GM10248 (cell line): Measurements from ENCODE around the gene CABLES2.
A peak's percentile ranks its signal among the peaks of the same experiment; 100 is the strongest.

Source experiments
- CTCF ChIA-PET: fragments of 300-600 bp; sonication (Branson Sonifier 250); formaldehyde crosslinking; extraction: SDS; loops from one replicate; lab custom pipeline; 2021; ENCODE audit warnings: antibody characterized with exemption; lab: Yijun Ruan, JAX
- POLR2A ChIA-PET: fragments of 350-650 bp; sonication (Branson Sonifier 250); formaldehyde crosslinking; extraction: SDS; loops from one replicate; lab custom pipeline; 2020; ENCODE audit warnings: antibody characterized with exemption; lab: Yijun Ruan, JAX
- DNase-seq: peaks from one replicate; pipeline ENCODE4 v3.0.0; 2012; ENCODE audit errors: extremely low spot score
- CTCF ChIP-seq: IDR thresholded peaks from 2 replicates; pipeline ENCODE4 v1.5.1; 2012; ENCODE audit warnings: mild to moderate bottlenecking, low read depth; ENCODE audit errors: extremely low read depth, missing control alignments, control extremely low read depth

CABLES2 gene

GRCh38 chr20:62365814-62366369 lies 41.2 kb downstream of the CABLES2 start:
- DNase-seq: no peak
- ChIA-PET POLR2A (interaction anchor here (1.0 kb wide), 1 partner anchor 21 kb away, joined by 3 read pairs; the partner anchor contains the start of gene RPS21), CTCF (interaction anchor here (1.2 to 1.9 kb wide), 2 partner anchors 13 to 16 kb away, joined by 3 to 4 read pairs; no protein-coding TSS in a partner anchor)
- no peak for TF ChIP-seq CTCF

DNA sequence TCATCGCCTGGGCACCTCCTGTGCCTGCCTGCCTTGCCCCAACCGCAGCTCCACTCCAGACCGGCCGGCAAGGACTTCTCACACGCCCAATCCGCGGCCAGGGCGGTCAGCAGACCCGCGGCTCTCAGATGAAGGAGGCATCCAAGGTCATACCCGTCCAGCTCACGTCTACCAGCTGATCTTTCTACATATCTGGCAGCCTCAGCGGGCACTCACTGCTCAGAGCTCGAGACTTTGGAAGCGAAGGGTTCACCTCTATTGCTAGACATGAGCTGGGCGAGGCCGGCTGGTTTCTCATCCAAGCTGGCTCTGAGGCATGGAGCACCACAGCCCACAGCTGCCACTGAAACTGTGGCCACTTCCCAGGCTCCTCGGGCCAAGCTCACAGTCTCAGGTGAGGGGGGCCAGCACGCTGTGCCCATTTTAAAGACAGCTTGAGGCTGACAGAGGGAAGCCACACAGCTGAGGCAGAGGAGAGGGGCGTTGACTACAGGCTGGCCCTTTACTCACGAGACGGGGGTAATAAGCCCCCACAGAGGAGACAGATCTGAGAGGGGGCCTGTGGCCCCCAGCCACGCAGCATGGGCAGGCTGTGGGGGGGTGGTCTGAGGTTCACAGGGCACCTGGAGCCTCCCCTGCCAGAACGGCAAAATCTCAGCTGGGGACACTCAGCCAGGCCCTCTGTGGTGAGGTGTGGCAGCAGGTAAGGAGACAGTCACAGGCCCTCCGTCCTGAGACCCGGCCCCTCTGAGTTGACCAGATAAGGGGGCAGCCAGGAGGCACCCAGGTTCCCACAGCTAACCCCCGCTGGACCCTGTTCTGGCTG lies 42.0 kb downstream of the CABLES2 start:
- CTCF ChIA-PET: interaction anchor here (0.9 to 3.1 kb wide), 4 partner anchors 12 to 63 kb away, joined by 3 to 22 read pairs (median 4); partner anchors contain the start of gene ADRM1
- POLR2A ChIA-PET: interaction anchor here (1.0 to 1.2 kb wide), 2 partner anchors 22 to 23 kb away, joined by 3 read pairs; partner anchors contain the start of gene RPS21
- no peak for TF ChIP-seq CTCF
- DNase-seq: no peak

- POLR2A ChIA-PET: interaction anchor here (1.2 kb wide), 1 partner anchor 24 kb away, joined by 3 read pairs; no protein-coding TSS in a partner anchor
- CTCF ChIA-PET: interaction anchor here (0.8 to 3.1 kb wide), 5 partner anchors 18 to 62 kb away, joined by 3 to 22 read pairs (median 3); partner anchors contain the start of gene ADRM1
- no peak for DNase-seq
- no peak for TF ChIP-seq CTCF
These were observed 42.9 kb downstream of the CABLES2 start for GRCh38 chr20:62363920-62364851.

DNA sequence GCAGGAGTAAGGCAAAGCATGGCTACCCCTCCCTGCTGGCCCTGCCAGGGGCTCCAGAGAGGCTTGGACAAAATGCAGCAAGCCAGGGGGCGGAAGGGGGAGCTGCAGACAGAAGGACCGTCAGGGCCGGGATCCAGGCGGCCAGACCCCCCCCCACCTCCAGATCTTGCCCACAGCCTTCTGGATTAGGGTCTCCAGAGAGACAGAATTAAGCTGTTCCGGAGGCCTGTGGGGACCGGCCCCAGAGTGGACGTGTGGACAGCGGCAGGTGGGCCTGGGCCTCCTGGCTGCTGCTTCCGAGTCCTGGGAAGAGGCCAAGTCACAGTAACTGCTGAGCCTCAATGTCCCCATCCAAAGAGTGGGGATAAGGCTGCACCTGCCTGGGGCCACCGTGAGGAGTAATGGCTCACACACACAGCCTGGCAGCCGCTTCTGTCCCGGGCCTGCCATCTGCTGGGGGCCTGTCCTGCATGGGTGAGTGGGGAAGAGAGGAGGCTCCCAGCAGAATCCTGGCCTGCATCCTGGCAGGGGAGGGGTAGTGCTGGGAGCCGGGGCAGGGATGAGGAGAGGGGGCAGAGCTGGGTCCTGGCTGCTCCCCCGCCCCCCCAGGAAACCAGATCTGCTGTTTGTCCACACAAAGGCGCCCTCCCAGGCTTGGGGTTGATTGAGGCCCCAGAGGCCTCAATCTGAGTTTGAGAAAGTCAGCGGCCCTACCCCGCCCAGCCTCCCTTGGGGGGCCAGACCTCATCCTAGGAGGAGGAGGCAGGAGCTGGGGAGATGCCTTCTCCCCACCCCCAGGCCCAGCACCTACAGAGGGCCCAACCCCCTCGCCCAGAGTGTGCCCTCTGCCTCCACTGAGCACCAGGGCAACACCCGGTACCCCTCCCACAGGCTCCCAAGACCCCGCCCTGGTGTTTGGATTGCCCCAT lies 43.8 kb downstream of the CABLES2 start:
- peak; percentile 24 for TF ChIP-seq CTCF
- ChIA-PET CTCF (interaction anchor here (0.8 to 3.1 kb wide), 4 partner anchors 19 to 61 kb away, joined by 3 to 22 read pairs (median 4); partner anchors contain the start of gene ADRM1), POLR2A (no interaction called here)
- DNase-seq: no peak

DNA sequence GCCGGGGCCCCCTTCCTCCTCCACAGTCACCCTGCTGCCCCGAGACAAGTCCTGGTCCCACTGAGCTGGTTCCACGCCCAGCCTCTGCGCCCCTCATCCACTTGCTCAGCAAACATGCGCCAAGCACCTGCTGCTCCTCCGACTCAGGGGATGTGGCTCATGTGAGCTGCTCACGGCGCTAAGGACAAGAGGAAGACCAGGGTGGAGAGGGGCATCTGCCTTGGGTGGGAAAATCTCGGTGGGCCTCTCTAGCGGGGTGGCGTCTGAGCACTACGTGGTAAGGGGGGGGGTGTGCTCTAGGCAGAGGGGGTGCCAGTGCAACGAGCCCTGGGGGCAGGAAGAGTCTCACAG lies 44.5 kb downstream of the CABLES2 start:
- DNase-seq: no peak
- CTCF ChIA-PET: interaction anchor here (3.1 kb wide), 1 partner anchor 20 kb away, joined by 22 read pairs; no protein-coding TSS in a partner anchor
- POLR2A ChIA-PET: no interaction called here
- no peak for TF ChIP-seq CTCF
